GM18505 (cell line): ENCODE results near the gene NR2C2AP.

Experiments used
- ATAC-seq: cut with Tn5 transposase; IDR thresholded peaks from one replicate; pipeline ENCODE4 v1.9.1; 2021; ENCODE audit not compliant: unreplicated experiment
- POLR2A ChIP-seq: IDR thresholded peaks from 4 replicates; pipeline ENCODE4 v1.6.1; 2011; ENCODE audit warnings: borderline replicate concordance; ENCODE audit not compliant: insufficient read depth, insufficient read length; ENCODE audit errors: extremely low read depth

NR2C2AP gene

GRCh38 chr19:19209372-19209771, 6.2 kb upstream of the NR2C2AP start:
- TF ChIP-seq POLR2A: no peak
- no peak for ATAC-seq

GRCh38 chr19:19207637-19208572, 4.7 kb upstream of the NR2C2AP start:
- no peak for TF ChIP-seq POLR2A
- ATAC-seq: no peak

- ATAC-seq: no peak
- TF ChIP-seq POLR2A: no peak
Observed at GRCh38 chr19:19206938-19207337, 3.7 kb upstream of the NR2C2AP start.

GRCh38 chr19:19205416-19206410, 2.5 kb upstream of the NR2C2AP start:
- no peak for ATAC-seq
- no peak for TF ChIP-seq POLR2A

- no peak for TF ChIP-seq POLR2A
- no peak for ATAC-seq
Observed at GRCh38 chr19:19204181-19204580, 967 bp upstream of the NR2C2AP start.

GRCh38 chr19:19202707-19203011, 555 bp downstream of the NR2C2AP start:
- TF ChIP-seq POLR2A: no peak
- no peak for ATAC-seq

GRCh38 chr19:19201697-19202630, 1.2 kb downstream of the NR2C2AP start:
- no peak for ATAC-seq
- no peak for TF ChIP-seq POLR2A

GRCh38 chr19:19193926-19194325, 9.3 kb downstream of the NR2C2AP start:
- no peak for TF ChIP-seq POLR2A
- ATAC-seq: no peak

GRCh38 chr19:19192910-19193423, 10.2 kb downstream of the NR2C2AP start:
- no peak for ATAC-seq

GRCh38 chr19:19192078-19192882, 10.9 kb downstream of the NR2C2AP start, which contains the start of the genes BORCS8 and RFXANK:
Gene BORCS8, minus strand, starts transcription at chr19:19192152. Its CDS starts 35 bp downstream, at chr19:19192117.
Gene RFXANK, plus strand, starts transcription at chr19:19192258. Its CDS starts 1,689 bp downstream, at chr19:19193947.
- ATAC-seq: peak; percentile 74
- peak; percentile 78 for TF ChIP-seq POLR2A

More at GRCh38 chr19:19192910-19193423, 10.2 kb downstream of the NR2C2AP start:
- TF ChIP-seq POLR2A: peak; percentile 59

GRCh38 chr19:19191768-19192077, 11.5 kb downstream of the NR2C2AP start:
- no peak for TF ChIP-seq POLR2A
- ATAC-seq: peak; percentile 1
